ENCODE measurements around the gene LUC7L3. TPM values are rescaled to one million over a fixed set of nuclear protein-coding genes. Genes with fewer than 3 reads are reported as not detected.

The LUC7L3 gene
- total and polyA plus RNA-seq, 2 experiments from 2014 or later, result 69.3 to 501 TPM

- TF ChIP-seq REST (IDR thresholded peaks at IDR 0.05; ENCODE audit: unreplicated experiment) (no peak), ETS1 (IDR thresholded peaks at IDR 0.05) (no peak)
Observed at GRCh38 chr17:50672831-50673551, 46.4 kb upstream of the LUC7L3 start (continued).

- no peaks in the 10 kb centered on the region for H3K4me1 ChIP-seq (ENCODE audit: insufficient read depth)
- no peaks in the 10 kb centered on the region for H3K36me3 ChIP-seq (ENCODE audit: insufficient read depth)
- H3K9me2 ChIP-seq (ENCODE audit: insufficient read depth), result no peaks in the 10 kb centered on the region
- H2AFZ ChIP-seq, result no peak overlapping the region
- no peak overlapping the region for H3K4me2 ChIP-seq
- ATAC-seq (no peak), DNase-seq (ENCODE audit: low spot score) (no peak)
- no peak overlapping the region for H3K4me3 Mint-ChIP-seq
- H3K36me3 Mint-ChIP-seq (ENCODE audit: low read depth), result no peaks in the 10 kb centered on the region
- no peaks in the 10 kb centered on the region for H3F3A ChIP-seq (replicated peaks; ENCODE audit: low read depth)
- no peak overlapping the region for H3K27ac ChIP-seq (ENCODE audit: low read depth)
- H3K27me3 ChIP-seq (ENCODE audit: insufficient read depth), result no peaks in the 10 kb centered on the region
- H3K27ac Mint-ChIP-seq, result no peak overlapping the region
- H3K4me3 ChIP-seq, result no peak overlapping the region
- no peaks in the 10 kb centered on the region for H3K4me1 Mint-ChIP-seq
- H3K9me3 Mint-ChIP-seq, result no peaks in the 10 kb centered on the region
- no peaks in the 10 kb centered on the region for H3K79me2 ChIP-seq (replicated peaks; ENCODE audit: insufficient read depth)
- H4K20me1 ChIP-seq (replicated peaks; ENCODE audit: insufficient read depth), result no peaks in the 10 kb centered on the region
- H3K27me3 Mint-ChIP-seq (ENCODE audit: insufficient read depth, low read depth, poor library complexity), result peaks cover 8% of the 10 kb centered on the region
- no peak for TF ChIP-seq EZH2phosphoT487 (IDR thresholded peaks at IDR 0.05; ENCODE audit: unreplicated experiment)
- TF ChIP-seq CREB1 (CRISPR knock-in tag; IDR thresholded peaks at IDR 0.05; ENCODE audit: low read depth), result no peak
- TF ChIP-seq STAT1 (IDR thresholded peaks at IDR 0.05; ENCODE audit: unreplicated experiment), result no peak
- no peak for TF ChIP-seq CTCF (conservative IDR thresholded peaks at IDR 0.05; ENCODE audit: low read depth in 2 of 2)
- no peak for TF ChIP-seq NANOG (IDR thresholded peaks at IDR 0.05; ENCODE audit: borderline replicate concordance)
- no peak for TF ChIP-seq ZNF331 (CRISPR knock-in tag; IDR thresholded peaks at IDR 0.05; ENCODE audit: low read depth)
- TF ChIP-seq ZNF462 (CRISPR knock-in tag; IDR thresholded peaks at IDR 0.05), result no peak
- TF ChIP-seq EZH2 (IDR thresholded peaks at IDR 0.05; ENCODE audit: low read depth, unreplicated experiment), result no peak
- TF ChIP-seq JUNB (IDR thresholded peaks at IDR 0.05; ENCODE audit: unreplicated experiment), result no peak
Observed at GRCh38 chr17:50675190-50675589, 44.2 kb upstream of the LUC7L3 start.

Data from GM23338 (cell line).